Measurements from ENCODE around the gene MAP3K21. TPM values are rescaled to one million over a fixed set of nuclear protein-coding genes. Genes with fewer than 3 reads are reported as not detected.
A peak's percentile ranks its signal among the peaks of the same experiment; 100 is the strongest.

MAP3K21 gene
- total and polyA plus RNA-seq, 9 of the 15 experiments (the other 6 are each of a cell fraction or from before 2014, with no cell fraction given) = 0.23 to 0.86 (median 0.49) TPM

DNA sequence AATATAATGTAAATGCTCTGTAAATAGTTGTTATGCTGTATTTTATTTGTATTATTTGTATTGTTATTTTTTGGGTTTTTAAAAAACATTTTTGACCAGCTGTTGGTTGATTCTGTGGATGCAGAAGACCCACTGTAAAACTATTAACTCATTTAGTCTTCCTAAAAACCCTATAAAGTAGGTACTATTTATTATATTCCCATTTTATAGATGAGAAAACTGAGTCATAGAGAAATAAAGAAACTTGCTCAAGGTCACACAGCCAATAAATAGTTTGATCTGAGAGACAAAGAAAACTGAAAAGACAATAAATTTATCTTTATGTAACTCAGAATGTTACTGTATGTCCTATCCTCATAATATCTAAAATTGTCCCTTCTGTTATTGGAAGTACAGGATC lies 1.2 kb upstream of the MAP3K21 start:
- Histone ChIP-seq H3K9ac (ENCODE audit: insufficient read depth in 1 of 2, low read depth in 2 of 2, low read length in 2 of 2) (no peak overlapping the region), H3K9me1 (ENCODE audit: control insufficient read depth, insufficient read depth, low read length) (no peaks in the 10 kb centered on the region), H3K27me3 (ENCODE audit: control insufficient read depth in 2 of 2, insufficient read depth in 2 of 2, low read length in 2 of 2) (peaks cover 0 to 6% of the 10 kb centered on the region in 2 experiments; a peak in 1 of 5 replicates), H3K27ac (ENCODE audit: extremely low read depth, low read depth, low read length) (no peak overlapping the region), H3K36me3 (ENCODE audit: control insufficient read depth, insufficient read depth, low read length) (no peaks in the 10 kb centered on the region), H3K4me2 (ENCODE audit: insufficient read depth, low read length) (no peak overlapping the region), H3K9me3 (replicated peaks; ENCODE audit: control insufficient read depth, insufficient read depth, low read depth, low read length) (no peaks in the 10 kb centered on the region), H3K4me1 (replicated peaks in 1 of 2; ENCODE audit: control insufficient read depth in 2 of 2, insufficient read depth in 2 of 2, low read length in 2 of 2) (peaks cover 0 to 18% of the 10 kb centered on the region in 2 experiments; a peak in 4 of 5 replicates), H3K79me2 (ENCODE audit: control insufficient read depth, insufficient read depth, low read length) (no peaks in the 10 kb centered on the region), H4K20me1 (replicated peaks; ENCODE audit: control insufficient read depth, insufficient read depth, low read length) (no peaks in the 10 kb centered on the region), H2AFZ (ENCODE audit: low read depth, low read length) (no peak overlapping the region), H3K4me3 (no peak overlapping the region)
- no TSS peak for BruUV-seq (replicated peaks)
- ATAC-seq (no peak), FAIRE-seq (peak; percentile 11), DNase-seq (ENCODE audit: extremely low read depth in 1 of 4, low spot score in 3 of 4) (no peak)
- CTCF ChIA-PET (ENCODE audit: low intra/inter-chr PET ratio) = no interaction called here
- POLR2A ChIA-PET = no interaction called here
- intact Hi-C loops (cut with micrococcal nuclease) (no loop called here), in situ Hi-C loops (cut with MboI) (no loop called here)
- TF ChIP-seq, protein P1, sequence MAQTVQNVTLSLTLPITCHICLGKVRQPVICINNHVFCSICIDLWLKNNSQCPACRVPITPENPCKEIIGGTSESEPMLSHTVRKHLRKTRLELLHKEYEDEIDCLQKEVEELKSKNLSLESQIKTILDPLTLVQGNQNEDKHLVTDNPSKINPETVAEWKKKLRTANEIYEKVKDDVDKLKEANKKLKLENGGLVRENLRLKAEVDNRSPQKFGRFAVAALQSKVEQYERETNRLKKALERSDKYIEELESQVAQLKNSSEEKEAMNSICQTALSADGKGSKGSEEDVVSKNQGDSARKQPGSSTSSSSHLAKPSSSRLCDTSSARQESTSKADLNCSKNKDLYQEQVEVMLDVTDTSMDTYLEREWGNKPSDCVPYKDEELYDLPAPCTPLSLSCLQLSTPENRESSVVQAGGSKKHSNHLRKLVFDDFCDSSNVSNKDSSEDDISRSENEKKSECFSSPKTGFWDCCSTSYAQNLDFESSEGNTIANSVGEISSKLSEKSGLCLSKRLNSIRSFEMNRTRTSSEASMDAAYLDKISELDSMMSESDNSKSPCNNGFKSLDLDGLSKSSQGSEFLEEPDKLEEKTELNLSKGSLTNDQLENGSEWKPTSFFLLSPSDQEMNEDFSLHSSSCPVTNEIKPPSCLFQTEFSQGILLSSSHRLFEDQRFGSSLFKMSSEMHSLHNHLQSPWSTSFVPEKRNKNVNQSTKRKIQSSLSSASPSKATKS (CRISPR knock-in tag; IDR thresholded peaks at IDR 0.05) = no peak
- TF ChIP-seq, protein P2, sequence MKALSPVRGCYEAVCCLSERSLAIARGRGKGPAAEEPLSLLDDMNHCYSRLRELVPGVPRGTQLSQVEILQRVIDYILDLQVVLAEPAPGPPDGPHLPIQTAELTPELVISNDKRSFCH (CRISPR knock-in tag; IDR thresholded peaks at IDR 0.05) = no peak
- TF ChIP-seq, protein P2 (tag; IDR thresholded peaks at IDR 0.05) = no peak
- TF ChIP-seq HDAC2 (IDR thresholded peaks at IDR 0.05) = no peak
- TF ChIP-seq, protein P3, sequence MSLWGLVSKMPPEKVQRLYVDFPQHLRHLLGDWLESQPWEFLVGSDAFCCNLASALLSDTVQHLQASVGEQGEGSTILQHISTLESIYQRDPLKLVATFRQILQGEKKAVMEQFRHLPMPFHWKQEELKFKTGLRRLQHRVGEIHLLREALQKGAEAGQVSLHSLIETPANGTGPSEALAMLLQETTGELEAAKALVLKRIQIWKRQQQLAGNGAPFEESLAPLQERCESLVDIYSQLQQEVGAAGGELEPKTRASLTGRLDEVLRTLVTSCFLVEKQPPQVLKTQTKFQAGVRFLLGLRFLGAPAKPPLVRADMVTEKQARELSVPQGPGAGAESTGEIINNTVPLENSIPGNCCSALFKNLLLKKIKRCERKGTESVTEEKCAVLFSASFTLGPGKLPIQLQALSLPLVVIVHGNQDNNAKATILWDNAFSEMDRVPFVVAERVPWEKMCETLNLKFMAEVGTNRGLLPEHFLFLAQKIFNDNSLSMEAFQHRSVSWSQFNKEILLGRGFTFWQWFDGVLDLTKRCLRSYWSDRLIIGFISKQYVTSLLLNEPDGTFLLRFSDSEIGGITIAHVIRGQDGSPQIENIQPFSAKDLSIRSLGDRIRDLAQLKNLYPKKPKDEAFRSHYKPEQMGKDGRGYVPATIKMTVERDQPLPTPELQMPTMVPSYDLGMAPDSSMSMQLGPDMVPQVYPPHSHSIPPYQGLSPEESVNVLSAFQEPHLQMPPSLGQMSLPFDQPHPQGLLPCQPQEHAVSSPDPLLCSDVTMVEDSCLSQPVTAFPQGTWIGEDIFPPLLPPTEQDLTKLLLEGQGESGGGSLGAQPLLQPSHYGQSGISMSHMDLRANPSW (CRISPR knock-in tag; IDR thresholded peaks at IDR 0.05) = no peak
- TF ChIP-seq LEF1 (IDR thresholded peaks at IDR 0.05) = no peak
- no peak for TF ChIP-seq IRF2 (CRISPR knock-in tag; IDR thresholded peaks at IDR 0.05)
- no peak for TF ChIP-seq ZNF3 (CRISPR knock-in tag; IDR thresholded peaks at IDR 0.05)
- TF ChIP-seq CREB1 (IDR thresholded peaks at IDR 0.05) = no peak
- TF ChIP-seq CREB1 (CRISPR knock-in tag; IDR thresholded peaks at IDR 0.05) = no peak
- TF ChIP-seq, protein P4, sequence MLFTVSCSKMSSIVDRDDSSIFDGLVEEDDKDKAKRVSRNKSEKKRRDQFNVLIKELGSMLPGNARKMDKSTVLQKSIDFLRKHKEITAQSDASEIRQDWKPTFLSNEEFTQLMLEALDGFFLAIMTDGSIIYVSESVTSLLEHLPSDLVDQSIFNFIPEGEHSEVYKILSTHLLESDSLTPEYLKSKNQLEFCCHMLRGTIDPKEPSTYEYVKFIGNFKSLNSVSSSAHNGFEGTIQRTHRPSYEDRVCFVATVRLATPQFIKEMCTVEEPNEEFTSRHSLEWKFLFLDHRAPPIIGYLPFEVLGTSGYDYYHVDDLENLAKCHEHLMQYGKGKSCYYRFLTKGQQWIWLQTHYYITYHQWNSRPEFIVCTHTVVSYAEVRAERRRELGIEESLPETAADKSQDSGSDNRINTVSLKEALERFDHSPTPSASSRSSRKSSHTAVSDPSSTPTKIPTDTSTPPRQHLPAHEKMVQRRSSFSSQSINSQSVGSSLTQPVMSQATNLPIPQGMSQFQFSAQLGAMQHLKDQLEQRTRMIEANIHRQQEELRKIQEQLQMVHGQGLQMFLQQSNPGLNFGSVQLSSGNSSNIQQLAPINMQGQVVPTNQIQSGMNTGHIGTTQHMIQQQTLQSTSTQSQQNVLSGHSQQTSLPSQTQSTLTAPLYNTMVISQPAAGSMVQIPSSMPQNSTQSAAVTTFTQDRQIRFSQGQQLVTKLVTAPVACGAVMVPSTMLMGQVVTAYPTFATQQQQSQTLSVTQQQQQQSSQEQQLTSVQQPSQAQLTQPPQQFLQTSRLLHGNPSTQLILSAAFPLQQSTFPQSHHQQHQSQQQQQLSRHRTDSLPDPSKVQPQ (CRISPR knock-in tag; IDR thresholded peaks at IDR 0.05; ENCODE audit: borderline replicate concordance) = no peak
- TF ChIP-seq HDGF (IDR thresholded peaks at IDR 0.05) = no peak
- TF ChIP-seq NEUROD1 (IDR thresholded peaks at IDR 0.05; ENCODE audit: borderline replicate concordance, low read depth, low read length, partially characterized antibody) = no peak
- no peak for TF ChIP-seq DNMT1 (IDR thresholded peaks at IDR 0.05)
